ENCODE data around the gene ACTG2.

Gene ACTG2

GRCh38 chr2:73891276-73891901, 1.4 kb upstream of the ACTG2 start:
- POLR2A ChIA-PET = no interaction called here
- CTCF ChIA-PET = interaction anchor here (1.0 to 5.0 kb wide), 8 partner anchors 10 to 257 kb away, joined by 3 to 21 read pairs (median 4); partner anchors contain the start of gene BOLA3
- no peak for DNase-seq (ENCODE audit: extremely low spot score)
- no peak for TF ChIP-seq CTCF (IDR thresholded peaks at IDR 0.05; ENCODE audit: control extremely low read depth, extremely low read depth, low read depth, missing control alignments)

GRCh38 chr2:73893764-73894474, 1.1 kb downstream of the ACTG2 start:
- ChIA-PET POLR2A (no interaction called here), CTCF (interaction anchor here (1.1 to 5.0 kb wide), 5 partner anchors 10 to 68 kb away, joined by 3 to 21 read pairs (median 3); no protein-coding TSS in a partner anchor)
- no peak for TF ChIP-seq CTCF (IDR thresholded peaks at IDR 0.05; ENCODE audit: control extremely low read depth, extremely low read depth, low read depth, missing control alignments)
- no peak for DNase-seq (ENCODE audit: extremely low spot score)

DNA sequence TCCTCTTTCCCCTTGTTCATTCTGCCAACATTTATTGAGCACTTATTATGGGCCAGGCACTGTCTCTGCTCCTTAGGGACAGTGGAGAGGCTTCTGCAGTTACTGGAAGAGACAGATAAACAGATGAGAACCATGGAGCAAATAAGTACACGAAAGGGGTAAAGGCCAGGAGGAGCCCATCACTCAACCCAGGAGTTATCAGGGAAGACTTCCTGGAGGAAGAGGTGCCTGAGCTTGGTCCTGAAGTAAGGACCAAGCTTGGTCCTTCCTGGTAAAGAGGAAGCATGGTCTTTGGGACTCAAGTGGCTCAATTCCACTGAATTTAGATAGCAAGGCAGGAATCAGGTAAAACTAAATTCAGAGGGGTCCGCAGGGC, 1.7 kb downstream of the ACTG2 start:
- ChIA-PET CTCF (interaction anchor here (1.1 to 5.0 kb wide), 3 partner anchors 14 to 69 kb away, joined by 3 to 21 read pairs (median 3); no protein-coding TSS in a partner anchor), POLR2A (no interaction called here)

DNA sequence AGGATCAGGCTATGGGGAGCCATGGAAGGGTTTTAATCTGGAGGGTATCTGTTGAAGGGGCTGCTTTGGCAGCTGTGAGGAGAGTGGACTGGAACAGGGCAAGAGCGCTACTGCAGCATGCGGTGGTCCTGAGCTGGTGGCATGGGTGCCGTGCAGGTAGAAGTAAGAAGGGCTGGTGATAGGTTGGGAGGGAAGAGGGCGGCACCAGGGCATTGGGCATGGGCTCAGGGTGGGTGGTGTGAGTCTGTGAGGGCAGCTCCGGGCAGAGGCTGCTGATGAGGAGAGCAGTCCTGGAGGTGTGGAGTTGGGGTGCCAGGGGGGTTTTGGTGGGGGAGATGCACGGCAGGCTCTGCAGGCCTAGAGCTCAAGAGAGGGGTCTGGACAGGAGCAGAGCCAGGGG, 2.1 kb downstream of the ACTG2 start:
- TF ChIP-seq CTCF (IDR thresholded peaks at IDR 0.05; ENCODE audit: control extremely low read depth, extremely low read depth, low read depth, missing control alignments) = no peak
- CTCF ChIA-PET = interaction anchor here (5.0 kb wide), 1 partner anchor 13 kb away, joined by 21 read pairs; no protein-coding TSS in a partner anchor
- no peak for DNase-seq (ENCODE audit: extremely low spot score)
- POLR2A ChIA-PET = no interaction called here

More for the DNA sequence above, 1.7 kb downstream of the ACTG2 start:
- TF ChIP-seq CTCF (IDR thresholded peaks at IDR 0.05; ENCODE audit: control extremely low read depth, extremely low read depth, low read depth, missing control alignments) = no peak
- no peak for DNase-seq (ENCODE audit: extremely low spot score)

DNA sequence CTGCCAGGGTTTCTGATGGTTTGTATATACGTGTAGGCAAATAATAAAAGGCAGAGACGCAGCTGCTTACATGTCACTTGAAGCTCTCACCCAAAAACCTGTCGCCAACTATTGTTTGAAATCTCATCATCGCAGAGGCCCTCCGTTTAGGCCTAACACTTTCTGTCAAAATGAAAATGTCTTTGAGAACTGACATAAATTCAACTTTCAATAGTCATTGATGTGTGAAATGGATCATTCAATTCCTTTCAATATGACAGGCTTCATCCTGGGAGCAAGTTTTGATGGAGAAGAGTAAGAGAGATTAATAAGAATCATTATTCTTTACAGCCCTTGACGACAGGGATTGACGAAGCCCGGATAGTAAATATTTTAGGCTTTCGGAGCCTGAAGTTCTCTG, 2.7 kb downstream of the ACTG2 start:
- POLR2A ChIA-PET = no interaction called here
- CTCF ChIA-PET = interaction anchor here (5.0 kb wide), 1 partner anchor 13 kb away, joined by 21 read pairs; no protein-coding TSS in a partner anchor
- TF ChIP-seq CTCF (IDR thresholded peaks at IDR 0.05; ENCODE audit: control extremely low read depth, extremely low read depth, low read depth, missing control alignments) = no peak
- DNase-seq (ENCODE audit: extremely low spot score) = no peak

DNA sequence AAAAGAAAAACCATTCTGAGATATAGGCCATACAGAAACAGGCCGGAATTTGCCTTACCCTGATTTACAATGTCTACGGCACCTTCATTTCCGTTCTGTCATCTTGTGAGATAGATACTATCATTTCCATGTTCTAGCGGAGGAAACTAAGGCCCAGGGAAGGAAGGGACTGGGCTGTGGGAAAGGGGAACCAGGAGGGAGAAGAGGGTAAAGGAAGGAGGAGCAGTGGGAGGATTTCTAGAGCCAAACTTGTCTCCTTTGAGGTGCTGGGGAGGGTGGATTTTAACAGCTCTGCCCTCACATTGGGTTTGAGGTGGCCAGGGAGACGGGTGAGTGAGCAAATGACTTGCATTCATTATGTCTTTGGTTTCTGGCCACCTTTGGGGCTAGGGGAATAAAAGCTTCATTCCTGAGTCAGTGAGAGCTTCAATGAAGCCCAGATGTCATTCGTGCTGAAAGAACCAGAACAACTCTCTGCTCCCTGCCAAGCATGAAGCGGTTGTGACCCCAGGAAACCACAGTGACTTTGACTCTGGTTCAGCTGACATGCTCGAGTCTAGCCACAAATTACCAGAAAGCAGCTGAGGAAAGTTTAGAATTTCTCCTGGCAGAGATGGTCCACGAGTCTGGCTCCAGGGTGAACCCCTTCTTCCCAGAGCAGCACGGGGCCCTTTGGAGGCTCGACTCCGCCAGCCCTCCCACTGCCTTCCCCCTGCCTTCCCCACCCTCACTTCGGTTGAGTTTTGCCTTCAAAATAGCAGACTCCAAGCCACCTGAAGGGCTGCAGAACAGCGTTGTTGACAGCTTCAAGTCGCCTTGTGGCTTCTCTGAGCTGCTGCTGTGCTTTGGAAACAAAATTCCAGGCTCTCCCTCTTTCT, 3.8 kb downstream of the ACTG2 start:
- TF ChIP-seq CTCF (IDR thresholded peaks at IDR 0.05; ENCODE audit: control extremely low read depth, extremely low read depth, low read depth, missing control alignments) = no peak
- no peak for DNase-seq (ENCODE audit: extremely low spot score)
- ChIA-PET CTCF (interaction anchor here (1.0 to 1.2 kb wide), 5 partner anchors 12 to 438 kb away, joined by 3 to 4 read pairs (median 3); no protein-coding TSS in a partner anchor), POLR2A (no interaction called here)

Data from GM10248 (cell line).